ENCODE measurements around the gene KLHL18.
"Not testable (repeated sequence)": the region's sequence is repeated elsewhere in the genome, so short reads cannot be mapped to it uniquely, and the experiment has no call there.

The KLHL18 gene

GRCh38 chr3:47315069-47315647, 32.4 kb downstream of the KLHL18 start:
- DNase-seq, result no peak

GRCh38 chr3:47316151-47316550, 33.4 kb downstream of the KLHL18 start:
- DNase-seq, result not testable (repeated sequence)

- DNase-seq, result no peak
Measured at GRCh38 chr3:47318916-47319315, 36.2 kb downstream of the KLHL18 start.

- no peak for DNase-seq
Measured at GRCh38 chr3:47319956-47320355, 37.2 kb downstream of the KLHL18 start.

- no peak for DNase-seq
Measured at GRCh38 chr3:47323431-47324277, 40.9 kb downstream of the KLHL18 start.

GRCh38 chr3:47324278-47324865, 41.6 kb downstream of the KLHL18 start:
- DNase-seq, result peak; percentile 62

GRCh38 chr3:47333907-47334306, 51.2 kb downstream of the KLHL18 start:
- no peak for DNase-seq

- no peak for DNase-seq
Measured at GRCh38 chr3:47337656-47338055, 54.9 kb downstream of the KLHL18 start.

- no peak for DNase-seq
Measured at GRCh38 chr3:47339951-47340350, 57.2 kb downstream of the KLHL18 start.

GRCh38 chr3:47340866-47341265, 58.1 kb downstream of the KLHL18 start:
- no peak for DNase-seq

- no peak for DNase-seq
Measured at GRCh38 chr3:47342151-47342550, 59.4 kb downstream of the KLHL18 start.

GRCh38 chr3:47342812-47343211, 60.1 kb downstream of the KLHL18 start:
- no peak for DNase-seq

- DNase-seq, result no peak
Measured at GRCh38 chr3:47343471-47343971, 60.8 kb downstream of the KLHL18 start.

- DNase-seq, result no peak
Measured at GRCh38 chr3:47344971-47345370, 62.2 kb downstream of the KLHL18 start.

GRCh38 chr3:47347217-47347801, 64.6 kb downstream of the KLHL18 start:
- DNase-seq, result no peak

- no peak for DNase-seq
Measured at GRCh38 chr3:47348411-47349154, 65.8 kb downstream of the KLHL18 start.

GRCh38 chr3:47355010-47355409, 72.3 kb downstream of the KLHL18 start:
- DNase-seq, result no peak

- no peak for DNase-seq
Measured at GRCh38 chr3:47356201-47356600, 73.5 kb downstream of the KLHL18 start.

- DNase-seq, result no peak
Measured at GRCh38 chr3:47359323-47359722, 76.6 kb downstream of the KLHL18 start.

GRCh38 chr3:47360110-47360517, 77.4 kb downstream of the KLHL18 start:
- DNase-seq, result not testable (repeated sequence)

GRCh38 chr3:47362701-47363100, 80.0 kb downstream of the KLHL18 start:
- no peak for DNase-seq
